ENCODE data around the gene NEXN. TPM values are rescaled to one million over a fixed set of nuclear protein-coding genes. Genes with fewer than 3 reads are reported as not detected.

Gene NEXN
- total RNA-seq, 1 experiment from 2014 or later: 1.4 TPM

DNA sequence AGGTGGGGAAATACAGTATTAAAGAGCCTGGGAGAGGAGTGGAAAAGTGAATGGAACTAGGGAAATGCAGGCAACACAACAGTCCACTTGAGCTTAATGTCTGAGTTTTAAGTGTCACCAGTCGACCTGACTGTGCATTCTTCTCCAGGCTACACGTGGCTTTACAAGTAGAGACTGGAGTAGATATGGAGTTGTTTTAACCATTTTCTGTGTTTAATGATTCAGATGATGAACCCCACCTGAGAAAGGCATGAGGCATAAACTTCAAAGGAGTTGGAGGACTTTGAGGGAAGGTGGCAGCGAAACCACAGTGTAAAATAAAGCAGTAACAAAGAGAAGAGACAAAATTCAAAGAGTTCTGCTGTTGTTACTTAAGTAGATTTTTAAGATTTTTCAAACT, 77.9 kb downstream of the NEXN start (continued):
- TF ChIP-seq, protein P1, sequence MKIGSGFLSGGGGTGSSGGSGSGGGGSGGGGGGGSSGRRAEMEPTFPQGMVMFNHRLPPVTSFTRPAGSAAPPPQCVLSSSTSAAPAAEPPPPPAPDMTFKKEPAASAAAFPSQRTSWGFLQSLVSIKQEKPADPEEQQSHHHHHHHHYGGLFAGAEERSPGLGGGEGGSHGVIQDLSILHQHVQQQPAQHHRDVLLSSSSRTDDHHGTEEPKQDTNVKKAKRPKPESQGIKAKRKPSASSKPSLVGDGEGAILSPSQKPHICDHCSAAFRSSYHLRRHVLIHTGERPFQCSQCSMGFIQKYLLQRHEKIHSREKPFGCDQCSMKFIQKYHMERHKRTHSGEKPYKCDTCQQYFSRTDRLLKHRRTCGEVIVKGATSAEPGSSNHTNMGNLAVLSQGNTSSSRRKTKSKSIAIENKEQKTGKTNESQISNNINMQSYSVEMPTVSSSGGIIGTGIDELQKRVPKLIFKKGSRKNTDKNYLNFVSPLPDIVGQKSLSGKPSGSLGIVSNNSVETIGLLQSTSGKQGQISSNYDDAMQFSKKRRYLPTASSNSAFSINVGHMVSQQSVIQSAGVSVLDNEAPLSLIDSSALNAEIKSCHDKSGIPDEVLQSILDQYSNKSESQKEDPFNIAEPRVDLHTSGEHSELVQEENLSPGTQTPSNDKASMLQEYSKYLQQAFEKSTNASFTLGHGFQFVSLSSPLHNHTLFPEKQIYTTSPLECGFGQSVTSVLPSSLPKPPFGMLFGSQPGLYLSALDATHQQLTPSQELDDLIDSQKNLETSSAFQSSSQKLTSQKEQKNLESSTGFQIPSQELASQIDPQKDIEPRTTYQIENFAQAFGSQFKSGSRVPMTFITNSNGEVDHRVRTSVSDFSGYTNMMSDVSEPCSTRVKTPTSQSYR (CRISPR knock-in tag; IDR thresholded peaks at IDR 0.05): no peak
- TF ChIP-seq ZNF317 (CRISPR knock-in tag; IDR thresholded peaks at IDR 0.05; ENCODE audit: borderline replicate concordance, low read depth) (no peak), SP1 (CRISPR knock-in tag; conservative IDR thresholded peaks at IDR 0.05) (no peak), SMAD3 (CRISPR knock-in tag; IDR thresholded peaks at IDR 0.05; ENCODE audit: borderline replicate concordance) (no peak), JAZF1 (CRISPR knock-in tag; IDR thresholded peaks at IDR 0.05) (no peak), MYBL2 (CRISPR knock-in tag; IDR thresholded peaks at IDR 0.05) (no peak), FOXK1 (CRISPR knock-in tag; IDR thresholded peaks at IDR 0.05) (no peak), NFYB (CRISPR knock-in tag; conservative IDR thresholded peaks at IDR 0.05; ENCODE audit: low read depth) (no peak)
- TF ChIP-seq, protein P2, sequence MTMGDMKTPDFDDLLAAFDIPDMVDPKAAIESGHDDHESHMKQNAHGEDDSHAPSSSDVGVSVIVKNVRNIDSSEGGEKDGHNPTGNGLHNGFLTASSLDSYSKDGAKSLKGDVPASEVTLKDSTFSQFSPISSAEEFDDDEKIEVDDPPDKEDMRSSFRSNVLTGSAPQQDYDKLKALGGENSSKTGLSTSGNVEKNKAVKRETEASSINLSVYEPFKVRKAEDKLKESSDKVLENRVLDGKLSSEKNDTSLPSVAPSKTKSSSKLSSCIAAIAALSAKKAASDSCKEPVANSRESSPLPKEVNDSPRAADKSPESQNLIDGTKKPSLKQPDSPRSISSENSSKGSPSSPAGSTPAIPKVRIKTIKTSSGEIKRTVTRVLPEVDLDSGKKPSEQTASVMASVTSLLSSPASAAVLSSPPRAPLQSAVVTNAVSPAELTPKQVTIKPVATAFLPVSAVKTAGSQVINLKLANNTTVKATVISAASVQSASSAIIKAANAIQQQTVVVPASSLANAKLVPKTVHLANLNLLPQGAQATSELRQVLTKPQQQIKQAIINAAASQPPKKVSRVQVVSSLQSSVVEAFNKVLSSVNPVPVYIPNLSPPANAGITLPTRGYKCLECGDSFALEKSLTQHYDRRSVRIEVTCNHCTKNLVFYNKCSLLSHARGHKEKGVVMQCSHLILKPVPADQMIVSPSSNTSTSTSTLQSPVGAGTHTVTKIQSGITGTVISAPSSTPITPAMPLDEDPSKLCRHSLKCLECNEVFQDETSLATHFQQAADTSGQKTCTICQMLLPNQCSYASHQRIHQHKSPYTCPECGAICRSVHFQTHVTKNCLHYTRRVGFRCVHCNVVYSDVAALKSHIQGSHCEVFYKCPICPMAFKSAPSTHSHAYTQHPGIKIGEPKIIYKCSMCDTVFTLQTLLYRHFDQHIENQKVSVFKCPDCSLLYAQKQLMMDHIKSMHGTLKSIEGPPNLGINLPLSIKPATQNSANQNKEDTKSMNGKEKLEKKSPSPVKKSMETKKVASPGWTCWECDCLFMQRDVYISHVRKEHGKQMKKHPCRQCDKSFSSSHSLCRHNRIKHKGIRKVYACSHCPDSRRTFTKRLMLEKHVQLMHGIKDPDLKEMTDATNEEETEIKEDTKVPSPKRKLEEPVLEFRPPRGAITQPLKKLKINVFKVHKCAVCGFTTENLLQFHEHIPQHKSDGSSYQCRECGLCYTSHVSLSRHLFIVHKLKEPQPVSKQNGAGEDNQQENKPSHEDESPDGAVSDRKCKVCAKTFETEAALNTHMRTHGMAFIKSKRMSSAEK (CRISPR knock-in tag; IDR thresholded peaks at IDR 0.05; ENCODE audit: borderline replicate concordance): no peak
- TF ChIP-seq, protein P3, sequence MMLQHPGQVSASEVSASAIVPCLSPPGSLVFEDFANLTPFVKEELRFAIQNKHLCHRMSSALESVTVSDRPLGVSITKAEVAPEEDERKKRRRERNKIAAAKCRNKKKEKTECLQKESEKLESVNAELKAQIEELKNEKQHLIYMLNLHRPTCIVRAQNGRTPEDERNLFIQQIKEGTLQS (CRISPR knock-in tag; conservative IDR thresholded peaks at IDR 0.05): no peak
- TF ChIP-seq, protein P4, sequence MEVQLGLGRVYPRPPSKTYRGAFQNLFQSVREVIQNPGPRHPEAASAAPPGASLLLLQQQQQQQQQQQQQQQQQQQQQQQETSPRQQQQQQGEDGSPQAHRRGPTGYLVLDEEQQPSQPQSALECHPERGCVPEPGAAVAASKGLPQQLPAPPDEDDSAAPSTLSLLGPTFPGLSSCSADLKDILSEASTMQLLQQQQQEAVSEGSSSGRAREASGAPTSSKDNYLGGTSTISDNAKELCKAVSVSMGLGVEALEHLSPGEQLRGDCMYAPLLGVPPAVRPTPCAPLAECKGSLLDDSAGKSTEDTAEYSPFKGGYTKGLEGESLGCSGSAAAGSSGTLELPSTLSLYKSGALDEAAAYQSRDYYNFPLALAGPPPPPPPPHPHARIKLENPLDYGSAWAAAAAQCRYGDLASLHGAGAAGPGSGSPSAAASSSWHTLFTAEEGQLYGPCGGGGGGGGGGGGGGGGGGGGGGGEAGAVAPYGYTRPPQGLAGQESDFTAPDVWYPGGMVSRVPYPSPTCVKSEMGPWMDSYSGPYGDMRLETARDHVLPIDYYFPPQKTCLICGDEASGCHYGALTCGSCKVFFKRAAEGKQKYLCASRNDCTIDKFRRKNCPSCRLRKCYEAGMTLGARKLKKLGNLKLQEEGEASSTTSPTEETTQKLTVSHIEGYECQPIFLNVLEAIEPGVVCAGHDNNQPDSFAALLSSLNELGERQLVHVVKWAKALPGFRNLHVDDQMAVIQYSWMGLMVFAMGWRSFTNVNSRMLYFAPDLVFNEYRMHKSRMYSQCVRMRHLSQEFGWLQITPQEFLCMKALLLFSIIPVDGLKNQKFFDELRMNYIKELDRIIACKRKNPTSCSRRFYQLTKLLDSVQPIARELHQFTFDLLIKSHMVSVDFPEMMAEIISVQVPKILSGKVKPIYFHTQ (CRISPR knock-in tag; IDR thresholded peaks at IDR 0.05): no peak
- TF ChIP-seq, protein P5, sequence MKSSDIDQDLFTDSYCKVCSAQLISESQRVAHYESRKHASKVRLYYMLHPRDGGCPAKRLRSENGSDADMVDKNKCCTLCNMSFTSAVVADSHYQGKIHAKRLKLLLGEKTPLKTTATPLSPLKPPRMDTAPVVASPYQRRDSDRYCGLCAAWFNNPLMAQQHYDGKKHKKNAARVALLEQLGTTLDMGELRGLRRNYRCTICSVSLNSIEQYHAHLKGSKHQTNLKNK (CRISPR knock-in tag; IDR thresholded peaks at IDR 0.05): no peak
- TF ChIP-seq, protein P6, sequence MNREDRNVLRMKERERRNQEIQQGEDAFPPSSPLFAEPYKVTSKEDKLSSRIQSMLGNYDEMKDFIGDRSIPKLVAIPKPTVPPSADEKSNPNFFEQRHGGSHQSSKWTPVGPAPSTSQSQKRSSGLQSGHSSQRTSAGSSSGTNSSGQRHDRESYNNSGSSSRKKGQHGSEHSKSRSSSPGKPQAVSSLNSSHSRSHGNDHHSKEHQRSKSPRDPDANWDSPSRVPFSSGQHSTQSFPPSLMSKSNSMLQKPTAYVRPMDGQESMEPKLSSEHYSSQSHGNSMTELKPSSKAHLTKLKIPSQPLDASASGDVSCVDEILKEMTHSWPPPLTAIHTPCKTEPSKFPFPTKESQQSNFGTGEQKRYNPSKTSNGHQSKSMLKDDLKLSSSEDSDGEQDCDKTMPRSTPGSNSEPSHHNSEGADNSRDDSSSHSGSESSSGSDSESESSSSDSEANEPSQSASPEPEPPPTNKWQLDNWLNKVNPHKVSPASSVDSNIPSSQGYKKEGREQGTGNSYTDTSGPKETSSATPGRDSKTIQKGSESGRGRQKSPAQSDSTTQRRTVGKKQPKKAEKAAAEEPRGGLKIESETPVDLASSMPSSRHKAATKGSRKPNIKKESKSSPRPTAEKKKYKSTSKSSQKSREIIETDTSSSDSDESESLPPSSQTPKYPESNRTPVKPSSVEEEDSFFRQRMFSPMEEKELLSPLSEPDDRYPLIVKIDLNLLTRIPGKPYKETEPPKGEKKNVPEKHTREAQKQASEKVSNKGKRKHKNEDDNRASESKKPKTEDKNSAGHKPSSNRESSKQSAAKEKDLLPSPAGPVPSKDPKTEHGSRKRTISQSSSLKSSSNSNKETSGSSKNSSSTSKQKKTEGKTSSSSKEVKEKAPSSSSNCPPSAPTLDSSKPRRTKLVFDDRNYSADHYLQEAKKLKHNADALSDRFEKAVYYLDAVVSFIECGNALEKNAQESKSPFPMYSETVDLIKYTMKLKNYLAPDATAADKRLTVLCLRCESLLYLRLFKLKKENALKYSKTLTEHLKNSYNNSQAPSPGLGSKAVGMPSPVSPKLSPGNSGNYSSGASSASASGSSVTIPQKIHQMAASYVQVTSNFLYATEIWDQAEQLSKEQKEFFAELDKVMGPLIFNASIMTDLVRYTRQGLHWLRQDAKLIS (CRISPR knock-in tag; IDR thresholded peaks at IDR 0.05; ENCODE audit: borderline replicate concordance): no peak
- TF ChIP-seq, protein P7, sequence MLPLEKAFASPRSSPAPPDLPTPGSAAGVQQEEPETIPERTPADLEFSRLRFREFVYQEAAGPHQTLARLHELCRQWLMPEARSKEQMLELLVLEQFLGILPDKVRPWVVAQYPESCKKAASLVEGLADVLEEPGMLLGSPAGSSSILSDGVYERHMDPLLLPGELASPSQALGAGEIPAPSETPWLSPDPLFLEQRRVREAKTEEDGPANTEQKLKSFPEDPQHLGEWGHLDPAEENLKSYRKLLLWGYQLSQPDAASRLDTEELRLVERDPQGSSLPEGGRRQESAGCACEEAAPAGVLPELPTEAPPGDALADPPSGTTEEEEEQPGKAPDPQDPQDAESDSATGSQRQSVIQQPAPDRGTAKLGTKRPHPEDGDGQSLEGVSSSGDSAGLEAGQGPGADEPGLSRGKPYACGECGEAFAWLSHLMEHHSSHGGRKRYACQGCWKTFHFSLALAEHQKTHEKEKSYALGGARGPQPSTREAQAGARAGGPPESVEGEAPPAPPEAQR (CRISPR knock-in tag; IDR thresholded peaks at IDR 0.05): no peak
- TF ChIP-seq, protein P8, sequence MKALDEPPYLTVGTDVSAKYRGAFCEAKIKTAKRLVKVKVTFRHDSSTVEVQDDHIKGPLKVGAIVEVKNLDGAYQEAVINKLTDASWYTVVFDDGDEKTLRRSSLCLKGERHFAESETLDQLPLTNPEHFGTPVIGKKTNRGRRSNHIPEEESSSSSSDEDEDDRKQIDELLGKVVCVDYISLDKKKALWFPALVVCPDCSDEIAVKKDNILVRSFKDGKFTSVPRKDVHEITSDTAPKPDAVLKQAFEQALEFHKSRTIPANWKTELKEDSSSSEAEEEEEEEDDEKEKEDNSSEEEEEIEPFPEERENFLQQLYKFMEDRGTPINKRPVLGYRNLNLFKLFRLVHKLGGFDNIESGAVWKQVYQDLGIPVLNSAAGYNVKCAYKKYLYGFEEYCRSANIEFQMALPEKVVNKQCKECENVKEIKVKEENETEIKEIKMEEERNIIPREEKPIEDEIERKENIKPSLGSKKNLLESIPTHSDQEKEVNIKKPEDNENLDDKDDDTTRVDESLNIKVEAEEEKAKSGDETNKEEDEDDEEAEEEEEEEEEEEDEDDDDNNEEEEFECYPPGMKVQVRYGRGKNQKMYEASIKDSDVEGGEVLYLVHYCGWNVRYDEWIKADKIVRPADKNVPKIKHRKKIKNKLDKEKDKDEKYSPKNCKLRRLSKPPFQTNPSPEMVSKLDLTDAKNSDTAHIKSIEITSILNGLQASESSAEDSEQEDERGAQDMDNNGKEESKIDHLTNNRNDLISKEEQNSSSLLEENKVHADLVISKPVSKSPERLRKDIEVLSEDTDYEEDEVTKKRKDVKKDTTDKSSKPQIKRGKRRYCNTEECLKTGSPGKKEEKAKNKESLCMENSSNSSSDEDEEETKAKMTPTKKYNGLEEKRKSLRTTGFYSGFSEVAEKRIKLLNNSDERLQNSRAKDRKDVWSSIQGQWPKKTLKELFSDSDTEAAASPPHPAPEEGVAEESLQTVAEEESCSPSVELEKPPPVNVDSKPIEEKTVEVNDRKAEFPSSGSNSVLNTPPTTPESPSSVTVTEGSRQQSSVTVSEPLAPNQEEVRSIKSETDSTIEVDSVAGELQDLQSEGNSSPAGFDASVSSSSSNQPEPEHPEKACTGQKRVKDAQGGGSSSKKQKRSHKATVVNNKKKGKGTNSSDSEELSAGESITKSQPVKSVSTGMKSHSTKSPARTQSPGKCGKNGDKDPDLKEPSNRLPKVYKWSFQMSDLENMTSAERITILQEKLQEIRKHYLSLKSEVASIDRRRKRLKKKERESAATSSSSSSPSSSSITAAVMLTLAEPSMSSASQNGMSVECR (CRISPR knock-in tag; IDR thresholded peaks at IDR 0.05; ENCODE audit: borderline replicate concordance): no peak
